ENCODE measurements around the gene EIF2A.

DNA sequence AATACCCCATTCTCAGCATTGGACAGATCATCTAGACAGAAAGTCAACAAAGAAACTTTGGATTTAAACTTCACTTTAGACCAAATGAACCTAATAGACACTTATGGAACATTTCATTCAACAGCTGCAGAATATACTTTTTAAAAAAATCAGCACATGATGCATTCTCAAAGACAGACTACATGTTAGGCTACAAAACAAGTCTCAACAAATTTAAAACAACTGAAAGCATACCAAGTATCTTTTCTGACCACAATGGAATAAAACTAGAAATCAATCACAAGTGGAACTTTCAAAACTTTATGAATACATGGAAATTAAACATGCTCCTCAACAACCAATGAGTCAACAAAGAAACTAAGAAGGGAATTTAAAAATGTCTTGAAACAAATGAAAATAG is 38.2 kb upstream of the EIF2A start:
- TF ChIP-seq POLR2A (IDR thresholded peaks at IDR 0.05), result no peak
- TF ChIP-seq, protein P1, sequence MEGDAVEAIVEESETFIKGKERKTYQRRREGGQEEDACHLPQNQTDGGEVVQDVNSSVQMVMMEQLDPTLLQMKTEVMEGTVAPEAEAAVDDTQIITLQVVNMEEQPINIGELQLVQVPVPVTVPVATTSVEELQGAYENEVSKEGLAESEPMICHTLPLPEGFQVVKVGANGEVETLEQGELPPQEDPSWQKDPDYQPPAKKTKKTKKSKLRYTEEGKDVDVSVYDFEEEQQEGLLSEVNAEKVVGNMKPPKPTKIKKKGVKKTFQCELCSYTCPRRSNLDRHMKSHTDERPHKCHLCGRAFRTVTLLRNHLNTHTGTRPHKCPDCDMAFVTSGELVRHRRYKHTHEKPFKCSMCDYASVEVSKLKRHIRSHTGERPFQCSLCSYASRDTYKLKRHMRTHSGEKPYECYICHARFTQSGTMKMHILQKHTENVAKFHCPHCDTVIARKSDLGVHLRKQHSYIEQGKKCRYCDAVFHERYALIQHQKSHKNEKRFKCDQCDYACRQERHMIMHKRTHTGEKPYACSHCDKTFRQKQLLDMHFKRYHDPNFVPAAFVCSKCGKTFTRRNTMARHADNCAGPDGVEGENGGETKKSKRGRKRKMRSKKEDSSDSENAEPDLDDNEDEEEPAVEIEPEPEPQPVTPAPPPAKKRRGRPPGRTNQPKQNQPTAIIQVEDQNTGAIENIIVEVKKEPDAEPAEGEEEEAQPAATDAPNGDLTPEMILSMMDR (IDR thresholded peaks at IDR 0.05), result no peak
